Neutrophil (primary cell): ENCODE measurements around the gene TMEFF2.

ENCODE experiments used
- H3K27ac ChIP-seq: fragments of 200-600 bp; sonication (generic); 2 replicates; pipeline ENCODE4 v1.5.1; 2016; ENCODE audit warnings: mild to moderate bottlenecking, moderate library complexity
- H3K27me3 ChIP-seq: fragments of 200-600 bp; sonication (generic); 2 replicates; pipeline ENCODE4 v1.6.0; 2016; ENCODE audit warnings: mild to moderate bottlenecking
- H3K36me3 ChIP-seq: fragments of 200-600 bp; sonication (generic); 2 replicates; pipeline ENCODE4 v1.5.1; 2017
- H3K4me1 ChIP-seq, 2 experiments: fragments of 200-600 bp in 1 of 2; sonication (generic) in 1 of 2; 1 replicate in 1 of 2; 2 replicates in 1 of 2; pipeline versions ENCODE4 v1.5.1 to v1.6.1; 2013 to 2016; ENCODE audit warnings: low read depth in 1 of 2, low read length in 1 of 2, mild to moderate bottlenecking in 1 of 2, moderate library complexity in 1 of 2; ENCODE audit not compliant: control insufficient read depth in 1 of 2, insufficient read depth in 1 of 2
- H3K4me3 ChIP-seq, 2 experiments: fragments of 200-600 bp in 1 of 2; sonication (generic) in 1 of 2; 1 replicate in 1 of 2; 2 replicates in 1 of 2; pipeline ENCODE4 v1.5.1; 2013 to 2016; ENCODE audit warnings: low read depth in 1 of 2, low read length in 1 of 2, mild to moderate bottlenecking in 1 of 2, moderate library complexity in 1 of 2
- H3K9me3 ChIP-seq: fragments of 200-600 bp; sonication (generic); 2 replicates; pipeline ENCODE4 v1.5.1; 2016
- TF ChIP-seq, protein P1 (sequence below): fragments of 200-600 bp; sonication (generic); IDR thresholded peaks from 2 replicates; pipeline ENCODE4 v1.5.1; 2016; ENCODE audit warnings: antibody characterized with exemption

The TMEFF2 gene

DNA sequence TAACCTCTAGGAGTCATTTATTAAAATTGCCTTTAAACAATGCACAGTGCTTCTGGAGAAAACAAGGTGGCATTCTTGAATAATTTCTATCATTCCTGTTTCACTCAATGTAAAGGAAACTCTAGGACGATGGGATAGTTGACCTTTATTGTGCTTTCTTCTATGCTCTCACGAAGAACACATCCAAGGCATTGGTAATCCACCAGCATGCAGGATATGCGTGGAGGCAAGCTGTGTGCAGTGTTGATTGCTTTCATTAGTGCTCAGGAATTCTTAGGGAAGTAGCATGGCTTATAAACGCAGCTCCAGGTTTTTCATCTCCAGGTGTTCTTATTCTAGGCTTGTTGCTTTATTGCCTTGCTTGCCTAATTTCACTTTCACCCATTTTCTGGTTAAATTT, 289.4 kb downstream of the TMEFF2 start:
- peaks cover 0 to 3% of the 10 kb centered on the region in 2 experiments for H3K4me1 ChIP-seq
- no peaks in the 10 kb centered on the region for H3K9me3 ChIP-seq
- no peaks in the 10 kb centered on the region for H3K36me3 ChIP-seq
- TF ChIP-seq, protein P1, sequence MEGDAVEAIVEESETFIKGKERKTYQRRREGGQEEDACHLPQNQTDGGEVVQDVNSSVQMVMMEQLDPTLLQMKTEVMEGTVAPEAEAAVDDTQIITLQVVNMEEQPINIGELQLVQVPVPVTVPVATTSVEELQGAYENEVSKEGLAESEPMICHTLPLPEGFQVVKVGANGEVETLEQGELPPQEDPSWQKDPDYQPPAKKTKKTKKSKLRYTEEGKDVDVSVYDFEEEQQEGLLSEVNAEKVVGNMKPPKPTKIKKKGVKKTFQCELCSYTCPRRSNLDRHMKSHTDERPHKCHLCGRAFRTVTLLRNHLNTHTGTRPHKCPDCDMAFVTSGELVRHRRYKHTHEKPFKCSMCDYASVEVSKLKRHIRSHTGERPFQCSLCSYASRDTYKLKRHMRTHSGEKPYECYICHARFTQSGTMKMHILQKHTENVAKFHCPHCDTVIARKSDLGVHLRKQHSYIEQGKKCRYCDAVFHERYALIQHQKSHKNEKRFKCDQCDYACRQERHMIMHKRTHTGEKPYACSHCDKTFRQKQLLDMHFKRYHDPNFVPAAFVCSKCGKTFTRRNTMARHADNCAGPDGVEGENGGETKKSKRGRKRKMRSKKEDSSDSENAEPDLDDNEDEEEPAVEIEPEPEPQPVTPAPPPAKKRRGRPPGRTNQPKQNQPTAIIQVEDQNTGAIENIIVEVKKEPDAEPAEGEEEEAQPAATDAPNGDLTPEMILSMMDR: no peak
- H3K27me3 ChIP-seq: no peaks in the 10 kb centered on the region
- H3K4me3 ChIP-seq: no peak overlapping the region
- H3K27ac ChIP-seq: no peak overlapping the region

DNA sequence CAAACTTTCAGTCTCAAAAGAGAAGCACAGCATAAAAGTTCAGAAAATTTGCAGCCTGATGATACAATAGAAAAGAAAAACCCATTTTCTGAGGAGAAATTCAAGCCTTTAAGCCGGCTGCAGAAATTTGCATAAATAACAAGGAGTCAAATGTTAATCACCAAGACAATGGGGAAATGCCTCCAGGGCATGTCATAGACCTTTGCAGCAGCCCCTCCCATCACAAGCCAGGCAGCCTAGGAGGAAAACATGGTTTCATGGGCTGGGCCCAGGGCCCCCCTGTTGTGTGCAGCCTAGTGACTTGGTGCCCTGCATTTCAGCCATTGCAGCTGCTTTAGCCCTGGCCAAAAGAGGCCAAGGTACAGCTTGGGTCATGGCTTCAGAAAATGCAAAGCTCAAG, 293.7 kb downstream of the TMEFF2 start:
- Histone ChIP-seq H3K36me3 (no peaks in the 10 kb centered on the region), H3K4me1 (no peaks in the 10 kb centered on the region), H3K9me3 (no peaks in the 10 kb centered on the region), H3K27ac (no peak overlapping the region), H3K4me3 (no peak overlapping the region), H3K27me3 (no peaks in the 10 kb centered on the region)
- TF ChIP-seq, protein P1: no peak

DNA sequence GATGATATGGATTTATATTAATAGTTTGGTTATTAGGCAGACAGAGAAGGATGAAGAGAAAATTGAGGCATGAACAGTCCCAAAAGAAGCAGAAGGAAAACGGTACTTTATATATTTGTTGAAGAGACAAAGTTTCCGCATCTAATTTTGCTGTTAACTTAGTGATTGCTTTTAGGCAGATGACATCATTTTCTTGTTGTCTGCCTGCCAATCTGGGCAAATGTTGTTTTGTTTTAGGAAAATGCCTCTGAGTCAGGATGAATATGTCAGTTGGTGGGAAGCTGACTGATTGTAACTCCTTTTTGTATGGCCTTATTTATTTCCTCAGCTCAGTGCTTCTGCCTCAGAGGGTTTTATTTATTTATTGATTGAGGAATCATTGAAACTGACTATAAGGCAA, 295.3 kb downstream of the TMEFF2 start:
- Histone ChIP-seq H3K4me1 (no peaks in the 10 kb centered on the region), H3K27me3 (no peaks in the 10 kb centered on the region), H3K36me3 (no peaks in the 10 kb centered on the region), H3K27ac (no peak overlapping the region), H3K4me3 (no peak overlapping the region), H3K9me3 (no peaks in the 10 kb centered on the region)
- TF ChIP-seq, protein P1: no peak
